ENCODE results near the gene KRTAP12-2.

KRTAP12-2 gene

GRCh38 chr21:44636209-44637017 lies 30.3 kb downstream of the KRTAP12-2 start:
- Histone ChIP-seq H3K27me3 (ENCODE audit: control insufficient read depth in 1 of 2, insufficient read depth in 1 of 2, low read length in 2 of 2) (peaks cover 0 to 14% of the 10 kb centered on the region in 2 experiments), H3K14ac (ENCODE audit: low read length in 2 of 2) (no peak overlapping the region), H3K4me3 (ENCODE audit: insufficient read depth in 1 of 2, low read depth in 1 of 2, low read length in 2 of 2) (no peak overlapping the region), H3K4me1 (ENCODE audit: control insufficient read depth, insufficient read depth, low read depth, low read length) (no peaks in the 10 kb centered on the region), H3K9me3 (ENCODE audit: control insufficient read depth, low read length) (peaks cover 34% of the 10 kb centered on the region), H3K27ac (ENCODE audit: low read length, poor library complexity, severe bottlenecking) (no peak overlapping the region), H3K23ac (ENCODE audit: low read length in 2 of 2) (no peak overlapping the region), H4K8ac (ENCODE audit: low read length) (no peak overlapping the region), H2BK120ac (ENCODE audit: low read depth, low read length) (no peak overlapping the region), H2AK5ac (ENCODE audit: low read length, severe bottlenecking) (no peak overlapping the region), H3K36me3 (ENCODE audit: control insufficient read depth in 1 of 2, insufficient read depth in 2 of 2, low read depth in 1 of 2, low read length in 2 of 2) (no peaks in the 10 kb centered on the region), H3K9ac (ENCODE audit: low read length) (no peak overlapping the region), H2BK12ac (ENCODE audit: low read length in 2 of 2) (no peak overlapping the region), H2BK15ac (ENCODE audit: low read depth, poor library complexity, severe bottlenecking) (no peak overlapping the region), H3K4me2 (ENCODE audit: low read length, poor library complexity, severe bottlenecking) (no peak overlapping the region), H2AFZ (ENCODE audit: low read depth, low read length) (no peak overlapping the region), H3K79me1 (replicated peaks; ENCODE audit: low read length, poor library complexity, severe bottlenecking) (no peaks in the 10 kb centered on the region), H3K18ac (ENCODE audit: low read depth in 1 of 2, low read length in 2 of 2) (no peak overlapping the region), H2BK5ac (ENCODE audit: low read depth, low read length, poor library complexity, severe bottlenecking) (no peak overlapping the region), H3K4ac (ENCODE audit: low read depth in 1 of 2, low read length in 2 of 2) (no peak overlapping the region), H4K91ac (ENCODE audit: low read length) (no peak overlapping the region)
- DNase-seq = no peak
- 78% methylated on average over 14 of the region's 15 CpGs for WGBS

GRCh38 chr21:44632067-44632466 lies 34.7 kb downstream of the KRTAP12-2 start:
- Histone ChIP-seq H2AFZ (ENCODE audit: low read depth, low read length) (no peak overlapping the region), H3K27ac (ENCODE audit: low read length, poor library complexity, severe bottlenecking) (no peak overlapping the region), H2AK5ac (ENCODE audit: low read length, severe bottlenecking) (no peak overlapping the region), H3K4me1 (ENCODE audit: control insufficient read depth, insufficient read depth, low read depth, low read length) (no peaks in the 10 kb centered on the region), H2BK12ac (ENCODE audit: low read length in 2 of 2) (no peak overlapping the region), H3K36me3 (ENCODE audit: control insufficient read depth in 1 of 2, insufficient read depth in 2 of 2, low read depth in 1 of 2, low read length in 2 of 2) (no peaks in the 10 kb centered on the region), H3K18ac (ENCODE audit: low read depth in 1 of 2, low read length in 2 of 2) (no peak overlapping the region), H4K8ac (ENCODE audit: low read length) (no peak overlapping the region), H4K91ac (ENCODE audit: low read length) (no peak overlapping the region), H3K4ac (ENCODE audit: low read depth in 1 of 2, low read length in 2 of 2) (no peak overlapping the region), H3K4me2 (ENCODE audit: low read length, poor library complexity, severe bottlenecking) (no peak overlapping the region), H2BK5ac (ENCODE audit: low read depth, low read length, poor library complexity, severe bottlenecking) (no peak overlapping the region), H3K9me3 (ENCODE audit: control insufficient read depth, low read length) (peaks cover 28% of the 10 kb centered on the region), H3K27me3 (ENCODE audit: control insufficient read depth in 1 of 2, insufficient read depth in 1 of 2, low read length in 2 of 2) (peaks cover 0 to 8% of the 10 kb centered on the region in 2 experiments), H3K14ac (ENCODE audit: low read length in 2 of 2) (no peak overlapping the region), H3K23ac (ENCODE audit: low read length in 2 of 2) (no peak overlapping the region), H2BK15ac (ENCODE audit: low read depth, poor library complexity, severe bottlenecking) (no peak overlapping the region), H3K79me1 (replicated peaks; ENCODE audit: low read length, poor library complexity, severe bottlenecking) (no peaks in the 10 kb centered on the region), H2BK120ac (ENCODE audit: low read depth, low read length) (no peak overlapping the region), H3K4me3 (ENCODE audit: insufficient read depth in 1 of 2, low read depth in 1 of 2, low read length in 2 of 2) (no peak overlapping the region), H3K9ac (ENCODE audit: low read length) (no peak overlapping the region)
- no peak for DNase-seq
- WGBS = no CpG with 5 or more reads among the region's 1 CpG

GRCh38 chr21:44630440-44630839 lies 36.3 kb downstream of the KRTAP12-2 start:
- H4K91ac ChIP-seq (ENCODE audit: low read length) = no peak overlapping the region
- no peaks in the 10 kb centered on the region for H3K4me1 ChIP-seq (ENCODE audit: control insufficient read depth, insufficient read depth, low read depth, low read length)
- DNase-seq = no peak
- no peak overlapping the region for H2AFZ ChIP-seq (ENCODE audit: low read depth, low read length)
- no peak overlapping the region for H2BK5ac ChIP-seq (ENCODE audit: low read depth, low read length, poor library complexity, severe bottlenecking)
- H3K9me3 ChIP-seq (ENCODE audit: control insufficient read depth, low read length) = peaks cover 35% of the 10 kb centered on the region
- no peaks in the 10 kb centered on the region for H3K36me3 ChIP-seq (ENCODE audit: control insufficient read depth in 1 of 2, insufficient read depth in 2 of 2, low read depth in 1 of 2, low read length in 2 of 2)
- no peak overlapping the region for H2AK5ac ChIP-seq (ENCODE audit: low read length, severe bottlenecking)
- H2BK12ac ChIP-seq (ENCODE audit: low read length in 2 of 2) = no peak overlapping the region
- H3K14ac ChIP-seq (ENCODE audit: low read length in 2 of 2) = no peak overlapping the region
- H3K27me3 ChIP-seq (ENCODE audit: control insufficient read depth in 1 of 2, insufficient read depth in 1 of 2, low read length in 2 of 2) = no peaks in the 10 kb centered on the region
- no peak overlapping the region for H4K8ac ChIP-seq (ENCODE audit: low read length)
- H3K4ac ChIP-seq (ENCODE audit: low read depth in 1 of 2, low read length in 2 of 2) = no peak overlapping the region
- H2BK15ac ChIP-seq (ENCODE audit: low read depth, poor library complexity, severe bottlenecking) = no peak overlapping the region
- no peak overlapping the region for H2BK120ac ChIP-seq (ENCODE audit: low read depth, low read length)
- H3K27ac ChIP-seq (ENCODE audit: low read length, poor library complexity, severe bottlenecking) = no peak overlapping the region
- H3K9ac ChIP-seq (ENCODE audit: low read length) = no peak overlapping the region
- H3K23ac ChIP-seq (ENCODE audit: low read length in 2 of 2) = no peak overlapping the region
- no peaks in the 10 kb centered on the region for H3K79me1 ChIP-seq (replicated peaks; ENCODE audit: low read length, poor library complexity, severe bottlenecking)
- no peak overlapping the region for H3K4me3 ChIP-seq (ENCODE audit: insufficient read depth in 1 of 2, low read depth in 1 of 2, low read length in 2 of 2)
- WGBS = no CpG with 5 or more reads among the region's 2 CpGs
- no peak overlapping the region for H3K18ac ChIP-seq (ENCODE audit: low read depth in 1 of 2, low read length in 2 of 2)
- no peak overlapping the region for H3K4me2 ChIP-seq (ENCODE audit: low read length, poor library complexity, severe bottlenecking)

- Histone ChIP-seq H3K14ac (ENCODE audit: low read length in 2 of 2) (no peak overlapping the region), H3K36me3 (ENCODE audit: control insufficient read depth in 1 of 2, insufficient read depth in 2 of 2, low read depth in 1 of 2, low read length in 2 of 2) (no peaks in the 10 kb centered on the region), H2BK12ac (ENCODE audit: low read length in 2 of 2) (no peak overlapping the region), H2BK5ac (ENCODE audit: low read depth, low read length, poor library complexity, severe bottlenecking) (no peak overlapping the region), H3K4ac (ENCODE audit: low read depth in 1 of 2, low read length in 2 of 2) (no peak overlapping the region), H3K27me3 (ENCODE audit: control insufficient read depth in 1 of 2, insufficient read depth in 1 of 2, low read length in 2 of 2) (no peaks in the 10 kb centered on the region), H4K8ac (ENCODE audit: low read length) (no peak overlapping the region), H3K23ac (ENCODE audit: low read length in 2 of 2) (no peak overlapping the region), H2AK5ac (ENCODE audit: low read length, severe bottlenecking) (no peak overlapping the region), H3K18ac (ENCODE audit: low read depth in 1 of 2, low read length in 2 of 2) (no peak overlapping the region), H2BK120ac (ENCODE audit: low read depth, low read length) (no peak overlapping the region), H2AFZ (ENCODE audit: low read depth, low read length) (no peak overlapping the region), H3K4me1 (ENCODE audit: control insufficient read depth, insufficient read depth, low read depth, low read length) (no peaks in the 10 kb centered on the region), H4K91ac (ENCODE audit: low read length) (no peak overlapping the region), H3K4me3 (ENCODE audit: insufficient read depth in 1 of 2, low read depth in 1 of 2, low read length in 2 of 2) (no peak overlapping the region), H3K79me1 (replicated peaks; ENCODE audit: low read length, poor library complexity, severe bottlenecking) (no peaks in the 10 kb centered on the region), H2BK15ac (ENCODE audit: low read depth, poor library complexity, severe bottlenecking) (no peak overlapping the region), H3K4me2 (ENCODE audit: low read length, poor library complexity, severe bottlenecking) (no peak overlapping the region), H3K27ac (ENCODE audit: low read length, poor library complexity, severe bottlenecking) (no peak overlapping the region), H3K9ac (ENCODE audit: low read length) (no peak overlapping the region), H3K9me3 (ENCODE audit: control insufficient read depth, low read length) (peaks cover 44% of the 10 kb centered on the region)
- DNase-seq = no peak
- WGBS = 74% methylated on average over 16 of the region's 18 CpGs
These were observed 37.9 kb downstream of the KRTAP12-2 start for GRCh38 chr21:44628707-44629391.
